GM12878 (cell line): ENCODE measurements around the gene PPIP5K2. TPM values are rescaled to one million over a fixed set of nuclear protein-coding genes. Genes with fewer than 3 reads are reported as not detected.

Source experiments
- ATAC-seq: fragments of 200-7000 bp; cut with Tn5 transposase; 3 replicates; pipeline ENCODE4 v1.9.1; 2020; ENCODE audit warnings: mild to moderate bottlenecking, moderate library complexity
- BruUV-seq: library from RNA; stranded (reverse); fragments of 400-500 nt; replicated peaks from 2 replicates; lab custom pipeline; 2021; lab: Mats Ljungman, UMichigan
- CTCF ChIA-PET: fragments of 300-600 bp; sonication (Branson Sonifier 250); formaldehyde crosslinking; extraction: SDS; loops from one replicate; lab custom pipeline; 2021; ENCODE audit warnings: inconsistent platforms; lab: Yijun Ruan, JAX
- POLR2A ChIA-PET: fragments of 350-600 bp; formaldehyde crosslinking; extraction: SDS; loops from one replicate; lab custom pipeline; 2021; ENCODE audit warnings: inconsistent platforms; lab: Charles Lee
- RAD21 ChIA-PET: fragments of 300-600 bp; sonication (Branson Sonifier 250); formaldehyde crosslinking; loops from one replicate; lab custom pipeline; 2023; ENCODE audit warnings: antibody characterized with exemption; ENCODE audit not compliant: unreplicated experiment; lab: Charles Lee
- SMC1A ChIA-PET: fragments of 300-600 bp; sonication (Branson Sonifier 250); formaldehyde crosslinking; loops from one replicate; lab custom pipeline; 2023; ENCODE audit not compliant: unreplicated experiment, uncharacterized antibody; lab: Charles Lee
- DNase-seq: peaks from one replicate; pipeline ENCODE4 v3.0.0-alpha.2; 2011; ENCODE audit warnings: low read depth, low spot score
- FAIRE-seq: peaks from 3 replicates; lab custom pipeline; 2011; peaks lifted over from hg19 to GRCh38; lab: Jason Lieb, UNC
- H2AFZ ChIP-seq: 2 replicates; pipeline ENCODE4 v1.6.0; 2011; ENCODE audit warnings: low read depth, low read length, control low read depth; ENCODE audit not compliant: control insufficient read depth
- H3K27ac ChIP-seq: 2 replicates; pipeline ENCODE4 v1.5.1; 2011; ENCODE audit warnings: control low read depth; ENCODE audit not compliant: control insufficient read depth, insufficient read depth
- H3K27me3 ChIP-seq, 2 experiments: replicated peaks in 1 of 2; 2 replicates each; pipeline versions ENCODE4 v1.6.0 to v1.6.1; 2011; ENCODE audit warnings: low read length in 1 of 2; ENCODE audit not compliant: control insufficient read depth in 2 of 2, insufficient read depth in 2 of 2
- H3K36me3 ChIP-seq, 2 experiments: 2 replicates each; pipeline ENCODE4 v1.5.1; 2011; ENCODE audit warnings: low read length in 1 of 2; ENCODE audit not compliant: control insufficient read depth in 2 of 2, insufficient read depth in 2 of 2
- H3K4me1 ChIP-seq: 2 replicates; pipeline ENCODE4 v1.6.1; 2011; ENCODE audit warnings: mild to moderate bottlenecking, low read length, moderate library complexity, mixed read lengths; ENCODE audit not compliant: control insufficient read depth, insufficient read depth
- H3K4me2 ChIP-seq: 2 replicates; pipeline ENCODE4 v1.6.0; 2011; ENCODE audit warnings: control low read depth; ENCODE audit not compliant: control insufficient read depth, insufficient read depth
- H3K4me3 ChIP-seq: fragments of 200-600 bp; sonication (generic); 2 replicates; pipeline ENCODE4 v1.5.1; 2016
- H3K79me2 ChIP-seq: 2 replicates; pipeline ENCODE4 v1.6.0; 2011; ENCODE audit warnings: low read length; ENCODE audit not compliant: control insufficient read depth, insufficient read depth
- H3K9ac ChIP-seq: 2 replicates; pipeline ENCODE4 v1.8.0; 2011; ENCODE audit warnings: low read length, control low read depth, mixed read lengths; ENCODE audit not compliant: control insufficient read depth, insufficient read depth
- H3K9me3 ChIP-seq: replicated peaks from 3 replicates; pipeline ENCODE4 v1.5.1; 2011; ENCODE audit warnings: mild to moderate bottlenecking, low read length; ENCODE audit not compliant: control insufficient read depth, insufficient read depth
- H4K20me1 ChIP-seq: 2 replicates; pipeline ENCODE4 v1.6.0; 2011; ENCODE audit not compliant: control insufficient read depth, insufficient read depth
- MEF2B ChIP-seq: fragments of 450-650 bp; IDR thresholded peaks from 2 replicates; pipeline ENCODE4 v1.6.1; 2018; ENCODE audit warnings: mild to moderate bottlenecking, moderate library complexity; ENCODE audit not compliant: partially characterized antibody, poor library complexity, severe bottlenecking
- WGBS: methylation state at CpG from one replicate; pipeline ENCODE4 v1.1.6; 2016; ENCODE audit warnings: low lambda C conversion rate; ENCODE audit not compliant: insufficient replicate concordance, insufficient coverage; ENCODE audit errors: missing lambda C conversion rate; 5-methylcytosine and 5-hydroxymethylcytosine counted together
- in situ Hi-C: fragments of 300-500 bp; cut with MboI; formaldehyde crosslinking; loops from 9 replicates; pipeline ENCODE4 v1.14.3; 2018; ENCODE audit warnings: mixed read lengths
- intact Hi-C: fragments of 100-400 bp; cut with micrococcal nuclease; formaldehyde crosslinking; loops from one replicate; pipeline ENCODE4 v1.14.2; 2022; ENCODE audit not compliant: unreplicated experiment
- polyA plus RNA-seq, 11 experiments: library from polyadenylated mRNA; depleted of rRNA in 4 of 11; unstranded in 6 of 11; stranded (reverse) in 5 of 11; fragments of >200 nt; fragmentation: Nextera tagmentation in 4 of 11; fragmentation: Illumina TruSeq in 1 of 11; extraction: Ambion mirVana in 4 of 11; extraction: Trizol in 1 of 11; gene quantifications; 1 replicate in 1 of 11; 2 replicates in 10 of 11; pipeline versions ENCODE4 v1.2.1 to v1.2.3, GENCODE V29; 2011 to 2016; ENCODE audit warnings: inconsistent platforms in 2 of 11, missing spikeins in 2 of 11, low read depth in 1 of 11
- total RNA-seq, 4 experiments: library from RNA; depleted of rRNA in 3 of 4; stranded (reverse); fragments of >200 nt in 3 of 4; fragmentation: Illumina TruSeq in 1 of 4; extraction: Trizol in 1 of 4; gene quantifications; 2 replicates each; pipeline versions ENCODE4 v1.2.1 to v1.2.3, GENCODE V29; 2013 to 2021
- TF ChIP-seq, protein P1 (sequence below): fragments of 450-650 bp; conservative IDR thresholded peaks from 2 replicates; pipeline ENCODE4 v1.6.1; 2017; ENCODE audit warnings: mild to moderate bottlenecking, moderate library complexity

Gene PPIP5K2
- total and polyA plus RNA-seq, 10 of the 15 experiments (the other 5 are each of a cell fraction or from before 2014, with no cell fraction given) = 27.7 to 87.3 (median 58.6) TPM

DNA sequence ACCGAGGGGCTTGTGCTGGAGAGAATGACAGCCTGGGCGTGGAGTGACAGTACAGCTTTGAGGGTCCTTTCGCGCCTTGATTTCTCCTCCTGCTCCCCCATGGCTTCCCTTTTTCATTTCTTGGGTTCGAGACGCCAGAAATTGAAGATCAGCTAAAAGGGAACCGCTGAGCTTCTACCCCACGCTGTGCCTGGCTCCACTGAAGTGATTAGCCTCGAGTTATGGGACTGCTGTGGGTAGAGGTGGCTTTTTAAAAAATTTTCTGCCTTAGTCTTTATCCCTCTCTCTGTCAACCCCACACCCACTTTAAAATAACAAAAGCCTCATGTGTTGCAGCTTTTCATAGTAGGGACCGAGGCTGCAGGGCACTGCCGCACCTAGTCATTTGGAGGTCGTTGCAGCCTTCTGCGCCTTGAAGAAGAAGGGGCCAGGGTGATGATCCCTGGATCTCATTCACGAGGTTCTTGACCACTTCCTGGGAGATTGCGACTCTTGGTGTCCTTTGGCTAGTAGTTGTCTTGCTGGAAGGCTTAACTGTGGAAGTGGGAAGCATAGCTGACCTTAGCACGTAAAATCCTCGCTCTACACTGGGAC, 603 bp downstream of the PPIP5K2 start:
- ChIA-PET RAD21 (interaction anchor here (1.1 to 1.4 kb wide), 6 partner anchors 12 to 365 kb away, joined by 3 to 7 read pairs (median 4); partner anchors contain the start of gene PAM), SMC1A (interaction anchor here (0.9 to 2.2 kb wide), 11 partner anchors 11 to 364 kb away, joined by 3 to 12 read pairs (median 5); no protein-coding TSS in a partner anchor), CTCF (interaction anchor here (0.6 to 2.6 kb wide), 6 partner anchors 12 to 360 kb away, joined by 3 to 14 read pairs (median 4); no protein-coding TSS in a partner anchor), POLR2A (interaction anchor here (0.5 to 1.7 kb wide), 9 partner anchors 8 to 365 kb away, joined by 3 to 8 read pairs (median 3); partner anchors contain the start of gene PAM)
- H3K9me3 ChIP-seq = no peaks in the 10 kb centered on the region; the same call in 2 of the 3 replicates
- H3K4me3 ChIP-seq = peak overlapping the region; percentile 97
- intact Hi-C loops (loop anchor here (5.0 kb wide), 1 partner anchor 363 kb away; the partner anchor contains the start of gene PAM), in situ Hi-C loops (loop anchor here (10.0 kb wide), 1 partner anchor 366 kb away; the partner anchor contains the start of gene PAM)
- H2AFZ ChIP-seq = peak overlapping the region; percentile 96
- peak overlapping the region; percentile 92 for H3K9ac ChIP-seq
- H3K4me2 ChIP-seq = peak overlapping the region; percentile 61
- 9% methylated on average over 17 of the region's 17 CpGs for WGBS
- H3K27ac ChIP-seq = peak overlapping the region; percentile 97
- FAIRE-seq (no peak), DNase-seq (no peak), ATAC-seq (peak; percentile 27)
- peaks cover 70% of the 10 kb centered on the region for H3K79me2 ChIP-seq
- no peaks in the 10 kb centered on the region for H4K20me1 ChIP-seq
- H3K27me3 ChIP-seq = no peaks in the 10 kb centered on the region
- BruUV-seq = no TSS peak
- TF ChIP-seq, protein P1, sequence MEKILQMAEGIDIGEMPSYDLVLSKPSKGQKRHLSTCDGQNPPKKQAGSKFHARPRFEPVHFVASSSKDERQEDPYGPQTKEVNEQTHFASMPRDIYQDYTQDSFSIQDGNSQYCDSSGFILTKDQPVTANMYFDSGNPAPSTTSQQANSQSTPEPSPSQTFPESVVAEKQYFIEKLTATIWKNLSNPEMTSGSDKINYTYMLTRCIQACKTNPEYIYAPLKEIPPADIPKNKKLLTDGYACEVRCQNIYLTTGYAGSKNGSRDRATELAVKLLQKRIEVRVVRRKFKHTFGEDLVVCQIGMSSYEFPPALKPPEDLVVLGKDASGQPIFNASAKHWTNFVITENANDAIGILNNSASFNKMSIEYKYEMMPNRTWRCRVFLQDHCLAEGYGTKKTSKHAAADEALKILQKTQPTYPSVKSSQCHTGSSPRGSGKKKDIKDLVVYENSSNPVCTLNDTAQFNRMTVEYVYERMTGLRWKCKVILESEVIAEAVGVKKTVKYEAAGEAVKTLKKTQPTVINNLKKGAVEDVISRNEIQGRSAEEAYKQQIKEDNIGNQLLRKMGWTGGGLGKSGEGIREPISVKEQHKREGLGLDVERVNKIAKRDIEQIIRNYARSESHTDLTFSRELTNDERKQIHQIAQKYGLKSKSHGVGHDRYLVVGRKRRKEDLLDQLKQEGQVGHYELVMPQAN = peak; percentile 71; the same call in 1 of the 2 replicates
- no peak for TF ChIP-seq MEF2B
- no peaks in the 10 kb centered on the region for H3K4me1 ChIP-seq
- no peaks in the 10 kb centered on the region for H3K36me3 ChIP-seq
